Measurements from ENCODE around the gene GFOD1. TPM values are rescaled to one million over a fixed set of nuclear protein-coding genes. Genes with fewer than 3 reads are reported as not detected.
A peak's percentile ranks its signal among the peaks of the same experiment; 100 is the strongest.
"Not testable (repeated sequence)": the region's sequence is repeated elsewhere in the genome, so short reads cannot be mapped to it uniquely, and the experiment has no call there.

GFOD1 gene
- polyA plus RNA-seq, 1 of the 3 experiments (the other 2 are of a cell fraction) = 1.6 TPM

- 0% methylated on average over 10 of the region's 10 CpGs for WGBS (ENCODE audit: low lambda C conversion rate)
- peak overlapping the region; percentile 85 for H3K9ac ChIP-seq
- no peak for DNase-seq
- peak overlapping the region; percentile 95 for H3K4me2 ChIP-seq
- peaks cover 20% of the 10 kb centered on the region for H3K79me2 ChIP-seq (ENCODE audit: insufficient read depth)
- peaks cover 4 to 12% of the 10 kb centered on the region in 2 experiments; a peak in 3 of 4 replicates for H3K4me1 ChIP-seq (ENCODE audit: control insufficient read depth in 1 of 2, insufficient read depth in 2 of 2, low read depth in 1 of 2, low read length in 1 of 2)
- peaks cover 8% of the 10 kb centered on the region for H3F3A ChIP-seq (replicated peaks; ENCODE audit: insufficient read depth)
- H2AFZ ChIP-seq (ENCODE audit: low read depth) = peak overlapping the region; percentile 84
- peak overlapping the region; percentile 88 to 96 for H3K4me3 ChIP-seq (ENCODE audit: low read depth in 2 of 2, low read length in 1 of 2)
- H3K36me3 ChIP-seq (replicated peaks in 1 of 2; ENCODE audit: control insufficient read depth in 1 of 2, insufficient read depth in 2 of 2, low read length in 1 of 2) = peaks cover 25 to 26% of the 10 kb centered on the region in 2 experiments
- TF ChIP-seq RXRA (IDR thresholded peaks at IDR 0.05; ENCODE audit: borderline replicate concordance, low read depth) (no peak), REST (IDR thresholded peaks at IDR 0.05; ENCODE audit: low read depth, low read length) (no peak), TAF1 (IDR thresholded peaks at IDR 0.05; ENCODE audit: borderline replicate concordance, low read depth, low read length) (no peak), YY1 (IDR thresholded peaks at IDR 0.05; ENCODE audit: low read depth) (no peak), RAD21 (IDR thresholded peaks at IDR 0.05; ENCODE audit: low read length) (no peak), EP300 (IDR thresholded peaks at IDR 0.05; ENCODE audit: borderline replicate concordance in 1 of 2, low read depth in 1 of 2, low read length in 1 of 2) (no peak), ELF1 (IDR thresholded peaks at IDR 0.05) (no peak), RCOR1 (IDR thresholded peaks at IDR 0.05; ENCODE audit: low read length) (no peak), IRF3 (IDR thresholded peaks at IDR 0.05; ENCODE audit: low read depth, low read length) (no peak), TEAD4 (IDR thresholded peaks at IDR 0.05; ENCODE audit: borderline replicate concordance, insufficient read depth) (no peak), GABPA (IDR thresholded peaks at IDR 0.05; ENCODE audit: low read depth) (no peak), ZBTB33 (IDR thresholded peaks at IDR 0.05; ENCODE audit: borderline replicate concordance, low read depth) (no peak), GATA2 (CRISPR knock-in tag; IDR thresholded peaks at IDR 0.05) (no peak), SMC3 (IDR thresholded peaks at IDR 0.05; ENCODE audit: low read depth, low read length) (no peak), NFIC (IDR thresholded peaks at IDR 0.05; ENCODE audit: borderline replicate concordance) (no peak), USF1 (IDR thresholded peaks at IDR 0.05; ENCODE audit: borderline replicate concordance, low read depth) (no peak), FOXM1 (IDR thresholded peaks at IDR 0.05; ENCODE audit: low read depth) (no peak), MEF2A (IDR thresholded peaks at IDR 0.05; ENCODE audit: borderline replicate concordance, low read depth) (no peak)
- CTCF ChIA-PET = interaction anchor here (1.3 to 11.4 kb wide), 5 partner anchors 10 to 415 kb away, joined by 3 to 143 read pairs (median 5); partner anchors contain the start of gene SIRT5
- H4K20me1 ChIP-seq (ENCODE audit: insufficient read depth) = no peaks in the 10 kb centered on the region
- POLR2A ChIA-PET = interaction anchor here (0.6 to 3.0 kb wide), 3 partner anchors 308 to 416 kb away, joined by 3 to 18 read pairs (median 5); no protein-coding TSS in a partner anchor
- peak overlapping the region; percentile 86 to 97 for H3K27ac ChIP-seq (ENCODE audit: low read depth in 2 of 2, low read length in 1 of 2)
- no peaks in the 10 kb centered on the region for H3K9me2 ChIP-seq
- H3K27me3 ChIP-seq (ENCODE audit: insufficient read depth) = no peaks in the 10 kb centered on the region
- H3K9me3 ChIP-seq = no peaks in the 10 kb centered on the region
Observed at GRCh38 chr6:13327691-13328075, 159.7 kb downstream of the GFOD1 start.

- H3K9me2 ChIP-seq; H2AFZ ChIP-seq (ENCODE audit: low read depth); H3K9me3 ChIP-seq; H3K4me3 ChIP-seq (ENCODE audit: low read depth in 2 of 2, low read length in 1 of 2); H3K9ac ChIP-seq; H4K20me1 ChIP-seq (ENCODE audit: insufficient read depth); H3K27me3 ChIP-seq (ENCODE audit: insufficient read depth); H3F3A ChIP-seq (replicated peaks; ENCODE audit: insufficient read depth); H3K4me2 ChIP-seq; POLR2A ChIA-PET; H3K27ac ChIP-seq (ENCODE audit: low read depth in 2 of 2, low read length in 1 of 2); DNase-seq: not testable (repeated sequence)
- Histone ChIP-seq H3K36me3 (replicated peaks in 1 of 2; ENCODE audit: control insufficient read depth in 1 of 2, insufficient read depth in 2 of 2, low read length in 1 of 2) (peaks cover 35 to 38% of the 10 kb centered on the region in 2 experiments), H3K79me2 (ENCODE audit: insufficient read depth) (peaks cover 20% of the 10 kb centered on the region), H3K4me1 (ENCODE audit: control insufficient read depth in 1 of 2, insufficient read depth in 2 of 2, low read depth in 1 of 2, low read length in 1 of 2) (peaks cover 4 to 12% of the 10 kb centered on the region in 2 experiments; a peak in 3 of 4 replicates)
- CTCF ChIA-PET = interaction anchor here (11.4 kb wide), 1 partner anchor 413 kb away, joined by 143 read pairs; no protein-coding TSS in a partner anchor
- WGBS (ENCODE audit: low lambda C conversion rate) = 74% methylated on average over 3 of the region's 3 CpGs
Observed at GRCh38 chr6:13326031-13326586, 161.3 kb downstream of the GFOD1 start.
